ENCODE measurements around the gene ASS1.

DNA sequence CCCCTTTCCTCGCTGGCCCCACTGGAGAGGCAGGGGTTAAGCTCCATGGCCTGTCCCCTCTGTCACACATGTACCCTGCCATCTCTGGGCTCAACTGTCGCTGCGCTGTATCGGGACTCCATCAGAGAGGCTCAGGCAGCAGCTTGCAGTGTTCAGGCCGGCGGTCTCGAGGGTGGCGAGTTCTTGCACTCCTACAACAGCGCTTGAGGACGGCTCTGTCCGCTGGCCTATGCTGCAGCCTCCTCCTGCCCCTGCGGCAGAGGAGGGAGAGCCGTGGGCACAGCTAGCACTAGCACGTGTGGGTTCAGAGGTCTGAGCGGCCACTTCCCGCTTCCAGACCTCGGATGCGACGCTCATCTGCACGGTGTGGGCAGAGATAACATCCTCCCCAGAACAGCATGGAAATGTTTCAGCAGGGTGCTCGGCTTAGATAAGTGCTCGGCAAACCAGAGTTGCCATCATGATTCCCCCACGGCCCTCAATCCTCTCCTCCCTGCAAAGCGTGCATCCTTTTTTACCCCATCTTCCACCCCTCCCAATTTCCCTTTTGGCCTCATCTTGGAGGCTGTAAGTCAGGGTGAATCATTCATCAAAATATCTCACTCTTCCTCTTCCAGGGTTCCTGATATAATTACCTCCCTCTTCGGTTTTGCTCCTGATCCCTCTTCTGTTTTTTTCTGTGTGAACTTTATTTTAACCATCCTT lies 92.7 kb downstream of the ASS1 start:
- TF ChIP-seq IKZF3 (tag by site-specific recombination; IDR thresholded peaks at IDR 0.05) (no peak), ZNF174 (tag by site-specific recombination; IDR thresholded peaks at IDR 0.05) (no peak)
- TF ChIP-seq, protein P1, sequence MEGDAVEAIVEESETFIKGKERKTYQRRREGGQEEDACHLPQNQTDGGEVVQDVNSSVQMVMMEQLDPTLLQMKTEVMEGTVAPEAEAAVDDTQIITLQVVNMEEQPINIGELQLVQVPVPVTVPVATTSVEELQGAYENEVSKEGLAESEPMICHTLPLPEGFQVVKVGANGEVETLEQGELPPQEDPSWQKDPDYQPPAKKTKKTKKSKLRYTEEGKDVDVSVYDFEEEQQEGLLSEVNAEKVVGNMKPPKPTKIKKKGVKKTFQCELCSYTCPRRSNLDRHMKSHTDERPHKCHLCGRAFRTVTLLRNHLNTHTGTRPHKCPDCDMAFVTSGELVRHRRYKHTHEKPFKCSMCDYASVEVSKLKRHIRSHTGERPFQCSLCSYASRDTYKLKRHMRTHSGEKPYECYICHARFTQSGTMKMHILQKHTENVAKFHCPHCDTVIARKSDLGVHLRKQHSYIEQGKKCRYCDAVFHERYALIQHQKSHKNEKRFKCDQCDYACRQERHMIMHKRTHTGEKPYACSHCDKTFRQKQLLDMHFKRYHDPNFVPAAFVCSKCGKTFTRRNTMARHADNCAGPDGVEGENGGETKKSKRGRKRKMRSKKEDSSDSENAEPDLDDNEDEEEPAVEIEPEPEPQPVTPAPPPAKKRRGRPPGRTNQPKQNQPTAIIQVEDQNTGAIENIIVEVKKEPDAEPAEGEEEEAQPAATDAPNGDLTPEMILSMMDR (tag by site-specific recombination; IDR thresholded peaks at IDR 0.05): no peak
- TF ChIP-seq, protein P2, sequence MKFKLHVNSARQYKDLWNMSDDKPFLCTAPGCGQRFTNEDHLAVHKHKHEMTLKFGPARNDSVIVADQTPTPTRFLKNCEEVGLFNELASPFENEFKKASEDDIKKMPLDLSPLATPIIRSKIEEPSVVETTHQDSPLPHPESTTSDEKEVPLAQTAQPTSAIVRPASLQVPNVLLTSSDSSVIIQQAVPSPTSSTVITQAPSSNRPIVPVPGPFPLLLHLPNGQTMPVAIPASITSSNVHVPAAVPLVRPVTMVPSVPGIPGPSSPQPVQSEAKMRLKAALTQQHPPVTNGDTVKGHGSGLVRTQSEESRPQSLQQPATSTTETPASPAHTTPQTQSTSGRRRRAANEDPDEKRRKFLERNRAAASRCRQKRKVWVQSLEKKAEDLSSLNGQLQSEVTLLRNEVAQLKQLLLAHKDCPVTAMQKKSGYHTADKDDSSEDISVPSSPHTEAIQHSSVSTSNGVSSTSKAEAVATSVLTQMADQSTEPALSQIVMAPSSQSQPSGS (tag by site-specific recombination; IDR thresholded peaks at IDR 0.05; ENCODE audit: low read depth): no peak
